Breast epithelium (tissue), 4 donors: Measurements from ENCODE around the gene FRS2. TPM values are rescaled to one million over a fixed set of nuclear protein-coding genes. Genes with fewer than 3 reads are reported as not detected.

Experiments used
- DNase-seq, 2 donors: peaks; one replicate each; pipeline ENCODE4 v3.0.0-alpha.2; 2019; ENCODE audit warnings: low spot score in 2 of 2
- H3K27ac ChIP-seq, 2 donors: fragments of 200-600 bp; sonication (generic) in 1 of 2; one replicate each; pipeline ENCODE4 v1.5.1; 2016 to 2019; ENCODE audit warnings: mild to moderate bottlenecking in 1 of 2
- H3K27me3 ChIP-seq, 2 donors: fragments of 200-600 bp; sonication (generic) in 1 of 2; one replicate each; pipeline versions ENCODE4 v1.5.1 to v1.6.0; 2017 to 2019; ENCODE audit warnings: control low read depth in 1 of 2, mild to moderate bottlenecking in 1 of 2
- H3K36me3 ChIP-seq: fragments of 200-600 bp; one replicate; pipeline ENCODE4 v1.5.1; 2019
- H3K4me1 ChIP-seq, 2 donors: fragments of 200-600 bp; sonication (generic); one replicate each; pipeline ENCODE4 v1.5.1; 2016 to 2019; ENCODE audit warnings: control low read depth in 1 of 2
- H3K4me3 ChIP-seq, 3 donors: fragments of 200-600 bp; sonication (generic); 1 replicate in 2 of 3; 2 replicates in 1 of 3; pipeline ENCODE4 v1.5.1; 2016 to 2019; ENCODE audit warnings: mild to moderate bottlenecking in 3 of 3, moderate library complexity in 2 of 3
- H3K9me3 ChIP-seq, 2 donors: fragments of 200-600 bp; sonication (generic) in 1 of 2; one replicate each; pipeline ENCODE4 v1.5.1; 2016 to 2019; ENCODE audit warnings: control low read depth in 1 of 2
- POLR2A ChIP-seq: fragments of 450-650 bp; IDR thresholded peaks from one replicate; pipeline ENCODE4 v1.6.1; 2016; ENCODE audit warnings: antibody characterized with exemption, mild to moderate bottlenecking, moderate library complexity
- POLR2AphosphoS5 ChIP-seq, 3 donors: sonication (generic); formaldehyde crosslinking; IDR thresholded peaks; one replicate each; pipeline ENCODE4 v1.6.1; 2017; ENCODE audit warnings: antibody characterized with exemption in 3 of 3
- intact Hi-C: fragments of 100-400 bp; cut with DNase I; formaldehyde crosslinking; loops from one replicate; pipeline ENCODE4 v1.15.1; 2023; ENCODE audit warnings: low total_unique reads
- total RNA-seq, 3 donors: library from RNA; depleted of rRNA; stranded (reverse); fragments of >200 nt; gene quantifications; one replicate each; pipeline ENCODE4 v1.1.0, GENCODE V29; 2016
- TF ChIP-seq, protein P1 (sequence below), 3 donors: fragments of 450-650 bp; IDR thresholded peaks; one replicate each; pipeline ENCODE4 v1.5.1; 2016 to 2017; ENCODE audit warnings: antibody characterized with exemption in 3 of 3, mild to moderate bottlenecking in 3 of 3, moderate library complexity in 3 of 3

FRS2 gene
- total RNA-seq, 3 donors from 2014 or later = 54.9 to 125 (median 72.4) TPM

DNA sequence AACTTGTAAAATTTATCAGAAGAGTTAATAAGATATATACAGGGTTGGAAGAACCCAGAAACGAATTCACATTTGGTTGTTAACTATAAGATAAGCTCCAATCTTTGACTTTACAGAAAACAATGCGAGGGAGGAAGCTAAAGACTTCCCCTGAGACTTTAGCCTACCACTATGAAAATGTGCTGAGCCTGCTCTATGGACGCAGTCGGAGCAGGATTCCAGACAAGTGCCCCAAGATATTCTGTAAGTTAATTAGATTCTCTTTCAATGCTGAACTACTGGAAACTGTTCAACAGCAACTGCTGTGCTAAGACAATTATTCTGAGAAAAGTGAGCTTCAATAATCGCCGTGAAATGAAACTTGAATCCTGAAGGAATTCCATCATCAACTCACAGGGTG, 148.9 kb downstream of the FRS2 start:
- Histone ChIP-seq H3K4me1 (no peaks in the 10 kb centered on the region), H3K36me3 (no peaks in the 10 kb centered on the region), H3K27ac (no peak overlapping the region), H3K4me3 (no peak overlapping the region), H3K27me3 (no peaks in the 10 kb centered on the region), H3K9me3 (no peaks in the 10 kb centered on the region)
- intact Hi-C loops = no loop called here
- no peak for DNase-seq
- no peak for TF ChIP-seq POLR2A
- TF ChIP-seq, protein P1, sequence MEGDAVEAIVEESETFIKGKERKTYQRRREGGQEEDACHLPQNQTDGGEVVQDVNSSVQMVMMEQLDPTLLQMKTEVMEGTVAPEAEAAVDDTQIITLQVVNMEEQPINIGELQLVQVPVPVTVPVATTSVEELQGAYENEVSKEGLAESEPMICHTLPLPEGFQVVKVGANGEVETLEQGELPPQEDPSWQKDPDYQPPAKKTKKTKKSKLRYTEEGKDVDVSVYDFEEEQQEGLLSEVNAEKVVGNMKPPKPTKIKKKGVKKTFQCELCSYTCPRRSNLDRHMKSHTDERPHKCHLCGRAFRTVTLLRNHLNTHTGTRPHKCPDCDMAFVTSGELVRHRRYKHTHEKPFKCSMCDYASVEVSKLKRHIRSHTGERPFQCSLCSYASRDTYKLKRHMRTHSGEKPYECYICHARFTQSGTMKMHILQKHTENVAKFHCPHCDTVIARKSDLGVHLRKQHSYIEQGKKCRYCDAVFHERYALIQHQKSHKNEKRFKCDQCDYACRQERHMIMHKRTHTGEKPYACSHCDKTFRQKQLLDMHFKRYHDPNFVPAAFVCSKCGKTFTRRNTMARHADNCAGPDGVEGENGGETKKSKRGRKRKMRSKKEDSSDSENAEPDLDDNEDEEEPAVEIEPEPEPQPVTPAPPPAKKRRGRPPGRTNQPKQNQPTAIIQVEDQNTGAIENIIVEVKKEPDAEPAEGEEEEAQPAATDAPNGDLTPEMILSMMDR (IDR thresholded peaks at IDR 0.05) = no peak
- TF ChIP-seq POLR2AphosphoS5 (IDR thresholded peaks at IDR 0.05) = no peak

- intact Hi-C loops = no loop called here
- DNase-seq = no peak
These were observed 149.9 kb downstream of the FRS2 start for GRCh38 chr12:69620077-69620476.

DNA sequence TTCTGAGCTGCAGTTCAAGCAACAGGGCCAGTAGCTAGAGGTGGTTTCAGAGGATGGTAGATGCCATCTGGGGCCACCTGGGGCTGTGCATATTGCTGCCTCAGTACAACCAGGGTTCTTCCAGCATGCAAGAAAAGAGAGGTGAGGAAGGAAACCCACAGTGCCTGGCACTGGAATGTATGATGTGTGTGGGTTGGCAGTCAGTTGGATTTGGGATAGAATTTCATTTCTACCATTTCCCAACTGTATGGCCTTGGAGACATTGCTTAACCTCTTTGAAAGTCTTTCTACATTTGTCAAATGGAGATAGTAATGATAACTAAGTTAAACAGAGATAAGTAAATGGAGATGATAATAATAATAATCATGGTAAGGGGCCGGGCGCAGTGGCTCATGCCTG, 150.7 kb downstream of the FRS2 start:
- intact Hi-C loops = no loop called here
- Histone ChIP-seq H3K27me3 (no peaks in the 10 kb centered on the region), H3K4me3 (no peak overlapping the region), H3K4me1 (no peaks in the 10 kb centered on the region), H3K9me3 (no peaks in the 10 kb centered on the region), H3K27ac (no peak overlapping the region), H3K36me3 (no peaks in the 10 kb centered on the region)
- DNase-seq = no peak
- TF ChIP-seq POLR2AphosphoS5 (IDR thresholded peaks at IDR 0.05) (no peak), POLR2A (no peak)
- TF ChIP-seq, protein P1 (IDR thresholded peaks at IDR 0.05) = no peak

More at GRCh38 chr12:69620077-69620476, 149.9 kb downstream of the FRS2 start:
- H3K4me1 ChIP-seq = no peaks in the 10 kb centered on the region
- H3K36me3 ChIP-seq = no peaks in the 10 kb centered on the region
- no peak overlapping the region for H3K27ac ChIP-seq
- no peaks in the 10 kb centered on the region for H3K27me3 ChIP-seq
- TF ChIP-seq POLR2AphosphoS5 (IDR thresholded peaks at IDR 0.05) = no peak
- no peak for TF ChIP-seq POLR2A
- TF ChIP-seq, protein P1 (IDR thresholded peaks at IDR 0.05) = no peak
- no peak overlapping the region for H3K4me3 ChIP-seq
- no peaks in the 10 kb centered on the region for H3K9me3 ChIP-seq

GRCh38 chr12:69621551-69621950, 151.4 kb downstream of the FRS2 start:
- Histone ChIP-seq H3K27ac (no peak overlapping the region), H3K27me3 (no peaks in the 10 kb centered on the region), H3K9me3 (no peaks in the 10 kb centered on the region), H3K36me3 (no peaks in the 10 kb centered on the region), H3K4me1 (no peaks in the 10 kb centered on the region), H3K4me3 (no peak overlapping the region)
- TF ChIP-seq, protein P1 (IDR thresholded peaks at IDR 0.05) = no peak
- TF ChIP-seq POLR2A (no peak), POLR2AphosphoS5 (IDR thresholded peaks at IDR 0.05) (no peak)
- intact Hi-C loops = no loop called here
- no peak for DNase-seq

DNA sequence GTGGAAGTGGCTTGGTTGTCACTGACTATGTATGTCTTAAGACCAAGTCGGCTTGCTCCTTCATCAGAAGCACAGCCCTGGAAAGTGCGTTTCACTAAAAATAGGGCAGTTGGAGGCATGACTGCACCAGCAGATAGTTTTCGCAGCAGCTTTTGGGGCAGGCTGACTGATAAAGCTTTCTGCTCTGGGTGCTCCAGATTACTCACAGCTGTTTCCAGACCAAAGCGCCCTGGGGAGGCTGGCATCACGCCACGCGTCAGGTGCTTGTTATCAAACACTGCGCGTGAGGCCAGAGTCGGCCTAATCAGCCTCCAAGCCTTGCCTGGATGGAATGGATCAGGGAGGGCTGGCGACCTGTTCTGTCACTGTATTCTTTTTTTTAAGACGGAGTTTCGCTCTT, 153.8 kb downstream of the FRS2 start:
- TF ChIP-seq, protein P1 (IDR thresholded peaks at IDR 0.05) = no peak
- TF ChIP-seq POLR2AphosphoS5 (IDR thresholded peaks at IDR 0.05) (no peak), POLR2A (no peak)
- no peaks in the 10 kb centered on the region for H3K27me3 ChIP-seq
- no peaks in the 10 kb centered on the region for H3K4me1 ChIP-seq
- no peak overlapping the region for H3K4me3 ChIP-seq
- H3K36me3 ChIP-seq = no peaks in the 10 kb centered on the region
- DNase-seq = no peak
- no peaks in the 10 kb centered on the region for H3K9me3 ChIP-seq
- intact Hi-C loops = no loop called here
- no peak overlapping the region for H3K27ac ChIP-seq
